Breast epithelium (tissue), 4 donors: ENCODE results near the gene PLEKHG7. TPM values are rescaled to one million over a fixed set of nuclear protein-coding genes. Genes with fewer than 3 reads are reported as not detected.

Source experiments
- DNase-seq, 2 donors: peaks; one replicate each; pipeline ENCODE4 v3.0.0-alpha.2; 2019; ENCODE audit warnings: low spot score in 2 of 2
- H3K27ac ChIP-seq, 2 donors: fragments of 200-600 bp; sonication (generic) in 1 of 2; one replicate each; pipeline ENCODE4 v1.5.1; 2016 to 2019; ENCODE audit warnings: mild to moderate bottlenecking in 1 of 2
- H3K27me3 ChIP-seq, 2 donors: fragments of 200-600 bp; sonication (generic) in 1 of 2; one replicate each; pipeline versions ENCODE4 v1.5.1 to v1.6.0; 2017 to 2019; ENCODE audit warnings: control low read depth in 1 of 2, mild to moderate bottlenecking in 1 of 2
- H3K36me3 ChIP-seq: fragments of 200-600 bp; one replicate; pipeline ENCODE4 v1.5.1; 2019
- H3K4me1 ChIP-seq, 2 donors: fragments of 200-600 bp; sonication (generic); one replicate each; pipeline ENCODE4 v1.5.1; 2016 to 2019; ENCODE audit warnings: control low read depth in 1 of 2
- H3K4me3 ChIP-seq, 3 donors: fragments of 200-600 bp; sonication (generic); 1 replicate in 2 of 3; 2 replicates in 1 of 3; pipeline ENCODE4 v1.5.1; 2016 to 2019; ENCODE audit warnings: mild to moderate bottlenecking in 3 of 3, moderate library complexity in 2 of 3
- H3K9me3 ChIP-seq, 2 donors: fragments of 200-600 bp; sonication (generic) in 1 of 2; one replicate each; pipeline ENCODE4 v1.5.1; 2016 to 2019; ENCODE audit warnings: control low read depth in 1 of 2
- CTCF ChIP-seq, 3 donors: fragments of 450-650 bp; IDR thresholded peaks; one replicate each; pipeline ENCODE4 v1.5.1; 2016 to 2017; ENCODE audit warnings: antibody characterized with exemption in 3 of 3, mild to moderate bottlenecking in 3 of 3, moderate library complexity in 3 of 3
- POLR2A ChIP-seq: fragments of 450-650 bp; IDR thresholded peaks from one replicate; pipeline ENCODE4 v1.6.1; 2016; ENCODE audit warnings: antibody characterized with exemption, mild to moderate bottlenecking, moderate library complexity
- POLR2AphosphoS5 ChIP-seq, 3 donors: sonication (generic); formaldehyde crosslinking; IDR thresholded peaks; one replicate each; pipeline ENCODE4 v1.6.1; 2017; ENCODE audit warnings: antibody characterized with exemption in 3 of 3
- intact Hi-C: fragments of 100-400 bp; cut with DNase I; formaldehyde crosslinking; loops from one replicate; pipeline ENCODE4 v1.15.1; 2023; ENCODE audit warnings: low total_unique reads
- total RNA-seq, 3 donors: library from RNA; depleted of rRNA; stranded (reverse); fragments of >200 nt; gene quantifications; one replicate each; pipeline ENCODE4 v1.1.0, GENCODE V29; 2016

The PLEKHG7 gene
- total RNA-seq, 3 donors from 2014 or later = 0.15 to 0.33 TPM; not detected in 1

- no peak overlapping the region for H3K27ac ChIP-seq
- TF ChIP-seq POLR2A (no peak), POLR2AphosphoS5 (IDR thresholded peaks at IDR 0.05) (no peak), CTCF (IDR thresholded peaks at IDR 0.05) (no peak)
- H3K4me3 ChIP-seq = no peak overlapping the region
- H3K4me1 ChIP-seq = no peaks in the 10 kb centered on the region
- no peak for DNase-seq
- H3K27me3 ChIP-seq = no peaks in the 10 kb centered on the region
- intact Hi-C loops = no loop called here
- no peaks in the 10 kb centered on the region for H3K9me3 ChIP-seq
- H3K36me3 ChIP-seq = no peaks in the 10 kb centered on the region
These were observed 28.0 kb downstream of the PLEKHG7 start for GRCh38 chr12:92730758-92731157.

- Histone ChIP-seq H3K36me3 (no peaks in the 10 kb centered on the region), H3K4me3 (no peak overlapping the region), H3K4me1 (no peaks in the 10 kb centered on the region), H3K9me3 (no peaks in the 10 kb centered on the region), H3K27ac (no peak overlapping the region), H3K27me3 (no peaks in the 10 kb centered on the region)
- no peak for DNase-seq
- no peak for TF ChIP-seq POLR2A
- no peak for TF ChIP-seq POLR2AphosphoS5 (IDR thresholded peaks at IDR 0.05)
- TF ChIP-seq CTCF (IDR thresholded peaks at IDR 0.05) = no peak
- intact Hi-C loops = no loop called here
These were observed 29.4 kb downstream of the PLEKHG7 start for GRCh38 chr12:92732216-92732615.

DNA sequence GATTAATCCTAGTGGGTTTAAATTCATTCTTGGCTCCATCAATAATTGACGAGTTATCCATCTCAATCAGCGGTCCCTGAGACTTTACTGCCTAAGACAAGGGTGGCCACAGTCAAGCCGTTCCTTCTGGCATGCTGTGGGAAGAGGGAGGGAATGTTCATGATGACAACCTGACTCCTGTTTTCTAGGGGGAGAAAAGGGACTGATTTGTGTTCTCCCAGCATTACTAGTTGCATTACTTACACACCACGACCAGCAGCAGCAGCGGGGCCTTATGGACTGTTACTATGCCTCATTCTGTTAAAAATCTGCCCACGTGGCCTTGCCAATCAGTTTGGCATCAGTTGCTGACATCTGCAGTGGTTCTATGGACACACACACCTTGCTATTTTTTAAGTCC is 29.9 kb downstream of the PLEKHG7 start:
- Histone ChIP-seq H3K4me3 (no peak overlapping the region), H3K27me3 (no peaks in the 10 kb centered on the region), H3K36me3 (no peaks in the 10 kb centered on the region), H3K4me1 (no peaks in the 10 kb centered on the region), H3K9me3 (no peaks in the 10 kb centered on the region), H3K27ac (no peak overlapping the region)
- no peak for DNase-seq
- intact Hi-C loops = no loop called here
- TF ChIP-seq POLR2AphosphoS5 (IDR thresholded peaks at IDR 0.05) = no peak
- TF ChIP-seq POLR2A = no peak
- no peak for TF ChIP-seq CTCF (IDR thresholded peaks at IDR 0.05)

DNA sequence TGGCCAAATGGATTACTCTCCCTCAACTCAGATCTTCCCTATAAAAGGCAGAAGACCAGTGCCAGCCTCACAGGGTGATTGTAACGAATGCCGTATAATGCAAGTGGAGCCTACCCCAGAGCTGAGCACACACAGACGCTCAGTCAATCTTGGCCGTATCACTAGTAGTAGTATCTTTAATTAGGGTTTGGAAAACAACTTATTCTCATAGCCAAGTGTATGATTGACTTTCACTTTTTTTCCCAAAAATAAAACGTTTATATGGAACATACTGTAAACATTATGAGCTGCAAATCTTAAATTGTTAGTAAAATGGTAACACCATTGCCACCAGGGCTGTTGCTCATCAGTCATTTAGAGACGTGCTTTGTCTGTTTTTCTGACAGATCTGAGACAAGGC is 30.4 kb downstream of the PLEKHG7 start:
- TF ChIP-seq POLR2AphosphoS5 (IDR thresholded peaks at IDR 0.05) (no peak), POLR2A (no peak), CTCF (IDR thresholded peaks at IDR 0.05) (no peak)
- H3K27ac ChIP-seq = no peak overlapping the region
- no peak overlapping the region for H3K4me3 ChIP-seq
- intact Hi-C loops = no loop called here
- no peaks in the 10 kb centered on the region for H3K4me1 ChIP-seq
- no peak for DNase-seq
- H3K27me3 ChIP-seq = no peaks in the 10 kb centered on the region
- H3K9me3 ChIP-seq = no peaks in the 10 kb centered on the region
- H3K36me3 ChIP-seq = no peaks in the 10 kb centered on the region

DNA sequence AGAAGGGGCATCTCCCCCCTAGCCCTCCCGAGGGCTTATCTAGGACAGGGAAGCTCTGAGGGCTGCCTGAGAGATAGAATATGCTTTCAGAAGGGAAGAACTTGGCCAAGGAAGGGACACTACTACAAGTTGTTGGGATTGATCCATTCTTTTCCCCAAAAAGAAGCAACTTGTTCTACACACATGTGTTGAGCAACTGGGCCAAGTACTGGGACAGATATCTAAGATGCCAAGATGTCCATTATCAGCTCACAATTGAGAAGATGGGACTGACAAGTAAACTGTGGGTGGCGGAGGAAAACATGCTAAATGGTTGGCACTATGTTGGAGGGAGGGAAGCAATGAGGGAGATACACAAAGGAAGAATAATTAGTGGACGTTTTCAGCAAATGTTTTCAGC is 30.9 kb downstream of the PLEKHG7 start:
- Histone ChIP-seq H3K4me3 (no peak overlapping the region), H3K27me3 (no peaks in the 10 kb centered on the region), H3K4me1 (no peaks in the 10 kb centered on the region), H3K9me3 (no peaks in the 10 kb centered on the region), H3K27ac (no peak overlapping the region), H3K36me3 (no peaks in the 10 kb centered on the region)
- DNase-seq = no peak
- TF ChIP-seq POLR2A (no peak), POLR2AphosphoS5 (IDR thresholded peaks at IDR 0.05) (no peak)
- intact Hi-C loops = no loop called here

GRCh38 chr12:92735131-92735721 is 32.4 kb downstream of the PLEKHG7 start:
- DNase-seq = no peak
- peak overlapping the region in 1 of 2 donors; percentile 60 for H3K27ac ChIP-seq
- TF ChIP-seq POLR2A (no peak), CTCF (IDR thresholded peaks at IDR 0.05) (no peak), POLR2AphosphoS5 (IDR thresholded peaks at IDR 0.05) (no peak)

More at GRCh38 chr12:92735131-92735721, 32.4 kb downstream of the PLEKHG7 start:
- no peaks in the 10 kb centered on the region for H3K4me1 ChIP-seq
- H3K36me3 ChIP-seq = no peaks in the 10 kb centered on the region
- no peaks in the 10 kb centered on the region for H3K27me3 ChIP-seq
- no peaks in the 10 kb centered on the region for H3K9me3 ChIP-seq
- no peak overlapping the region for H3K4me3 ChIP-seq
- intact Hi-C loops = no loop called here
